B cell (primary cell): ENCODE measurements around the gene ZNF692.

Source experiments
- EZH2 ChIP-seq: IDR thresholded peaks from 2 replicates; pipeline ENCODE4 v1.6.1; 2012; ENCODE audit warnings: borderline replicate concordance, low read depth, mild to moderate bottlenecking, moderate library complexity, low read length; ENCODE audit not compliant: insufficient read depth, poor library complexity, severe bottlenecking
- TF ChIP-seq, protein P1 (sequence below): fragments of 200-600 bp; IDR thresholded peaks from one replicate; pipeline ENCODE4 v1.8.0; 2022; ENCODE audit warnings: antibody characterized with exemption, mild to moderate bottlenecking

GRCh38 chr1:248838357-248839167 is 20.3 kb downstream of the ZNF692 start:
- TF ChIP-seq, protein P1, sequence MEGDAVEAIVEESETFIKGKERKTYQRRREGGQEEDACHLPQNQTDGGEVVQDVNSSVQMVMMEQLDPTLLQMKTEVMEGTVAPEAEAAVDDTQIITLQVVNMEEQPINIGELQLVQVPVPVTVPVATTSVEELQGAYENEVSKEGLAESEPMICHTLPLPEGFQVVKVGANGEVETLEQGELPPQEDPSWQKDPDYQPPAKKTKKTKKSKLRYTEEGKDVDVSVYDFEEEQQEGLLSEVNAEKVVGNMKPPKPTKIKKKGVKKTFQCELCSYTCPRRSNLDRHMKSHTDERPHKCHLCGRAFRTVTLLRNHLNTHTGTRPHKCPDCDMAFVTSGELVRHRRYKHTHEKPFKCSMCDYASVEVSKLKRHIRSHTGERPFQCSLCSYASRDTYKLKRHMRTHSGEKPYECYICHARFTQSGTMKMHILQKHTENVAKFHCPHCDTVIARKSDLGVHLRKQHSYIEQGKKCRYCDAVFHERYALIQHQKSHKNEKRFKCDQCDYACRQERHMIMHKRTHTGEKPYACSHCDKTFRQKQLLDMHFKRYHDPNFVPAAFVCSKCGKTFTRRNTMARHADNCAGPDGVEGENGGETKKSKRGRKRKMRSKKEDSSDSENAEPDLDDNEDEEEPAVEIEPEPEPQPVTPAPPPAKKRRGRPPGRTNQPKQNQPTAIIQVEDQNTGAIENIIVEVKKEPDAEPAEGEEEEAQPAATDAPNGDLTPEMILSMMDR = no peak
- TF ChIP-seq EZH2 = no peak
